ENCODE results near the gene JAKMIP3.

Gene JAKMIP3

DNA sequence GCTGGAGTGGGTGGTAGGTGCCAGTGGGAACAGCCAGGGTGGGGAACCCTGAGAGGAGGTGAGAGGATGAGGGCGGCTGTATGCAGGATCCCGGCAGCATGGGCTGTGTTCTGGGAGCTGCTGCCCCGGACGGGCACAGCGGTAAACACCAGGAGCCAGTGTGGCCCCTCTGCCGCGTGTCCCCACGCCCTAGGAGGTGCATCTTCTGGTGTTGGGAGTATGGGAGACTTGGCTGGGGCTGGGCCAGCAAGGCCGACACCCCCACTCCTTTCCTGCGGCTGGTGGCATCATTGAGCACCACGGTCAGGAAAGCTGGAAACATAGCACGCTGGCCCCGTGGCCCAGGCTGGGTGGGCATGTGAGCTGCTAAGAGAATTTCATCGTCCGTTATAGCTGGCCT is 24.4 kb upstream of the JAKMIP3 start:
- in situ Hi-C loops (cut with MboI; ENCODE audit: low sequenced_read_pairs): no loop called here

DNA sequence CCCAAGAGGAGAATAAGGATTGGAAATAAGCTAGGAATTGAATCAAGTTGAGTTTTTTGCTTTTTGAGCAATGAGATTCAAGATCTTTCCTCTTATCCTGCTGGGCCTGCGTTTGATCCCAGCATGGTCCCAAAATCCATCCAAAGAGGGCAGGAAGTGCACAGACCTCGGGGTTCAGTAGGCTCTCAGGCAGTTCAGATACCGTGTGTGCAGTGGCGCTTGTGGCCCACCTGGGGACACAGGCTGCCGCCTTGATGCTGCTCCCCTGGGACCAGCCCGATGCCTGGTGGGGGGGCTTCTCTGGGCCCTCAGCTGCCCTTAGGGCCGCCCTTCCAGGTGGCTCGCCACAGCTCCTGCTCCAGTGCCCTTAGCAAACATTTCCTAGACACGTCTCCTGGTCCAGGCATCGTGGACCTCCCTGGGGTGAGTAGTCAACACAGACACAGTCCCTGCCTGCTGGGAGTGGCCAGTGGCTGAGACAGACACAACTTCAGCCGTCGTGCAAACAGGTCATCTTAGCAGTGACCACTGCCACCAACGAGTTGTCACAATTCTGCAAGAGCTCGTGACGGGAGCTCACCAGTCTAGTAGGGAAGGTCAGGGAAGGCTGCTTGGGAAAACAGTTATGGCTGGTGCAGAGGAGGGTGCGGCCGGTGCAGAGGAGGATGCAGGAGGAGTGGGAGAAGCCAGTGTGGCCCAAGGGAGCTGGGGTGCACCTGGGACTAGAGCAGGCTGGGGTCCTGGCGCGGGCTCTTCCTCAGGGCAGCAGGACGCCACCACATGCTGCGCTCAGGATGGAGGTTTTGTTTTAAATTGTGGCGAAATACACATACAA is 21.7 kb upstream of the JAKMIP3 start:
- in situ Hi-C loops (cut with MboI; ENCODE audit: low sequenced_read_pairs): no loop called here

DNA sequence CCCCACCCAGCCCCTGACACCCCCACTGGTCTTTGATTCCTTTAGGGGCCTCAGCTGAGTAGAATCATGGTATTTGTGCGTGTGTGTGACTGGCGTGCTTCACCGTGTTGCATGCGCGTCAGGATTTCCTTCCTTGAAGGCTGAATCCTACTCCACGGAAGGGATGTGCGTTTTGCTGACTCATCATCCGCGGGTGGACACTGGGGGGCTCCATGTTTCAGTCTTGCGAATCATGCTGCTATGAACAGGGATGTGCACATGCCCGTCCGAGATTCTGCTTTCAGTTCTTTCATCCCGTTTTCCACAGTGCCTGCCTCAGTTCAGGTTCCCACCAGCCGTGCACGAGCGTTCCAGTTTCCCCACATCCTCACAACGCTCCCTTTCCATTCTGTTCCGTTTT is 20.9 kb upstream of the JAKMIP3 start:
- in situ Hi-C loops (cut with MboI; ENCODE audit: low sequenced_read_pairs): no loop called here

DNA sequence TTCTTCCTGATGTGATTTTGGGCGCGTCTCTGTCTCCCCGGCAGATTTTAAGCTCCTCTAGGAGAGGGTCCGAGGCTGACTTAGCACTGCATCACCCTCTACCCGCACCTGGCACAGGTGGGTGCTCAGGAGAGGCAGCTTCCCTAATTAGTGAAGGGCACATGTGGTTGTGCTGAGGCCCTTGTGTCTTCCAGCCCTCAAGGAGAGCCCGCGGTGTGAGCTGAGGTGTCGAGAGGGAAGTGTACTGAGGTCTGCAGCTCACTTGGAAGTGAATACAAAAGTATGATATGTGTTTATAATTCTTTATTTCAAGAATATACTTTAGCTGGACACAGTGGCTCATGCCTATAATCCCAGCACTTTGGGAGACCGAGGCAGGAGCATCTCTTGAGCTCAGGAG is 20.4 kb upstream of the JAKMIP3 start:
- in situ Hi-C loops (cut with MboI; ENCODE audit: low sequenced_read_pairs): no loop called here

DNA sequence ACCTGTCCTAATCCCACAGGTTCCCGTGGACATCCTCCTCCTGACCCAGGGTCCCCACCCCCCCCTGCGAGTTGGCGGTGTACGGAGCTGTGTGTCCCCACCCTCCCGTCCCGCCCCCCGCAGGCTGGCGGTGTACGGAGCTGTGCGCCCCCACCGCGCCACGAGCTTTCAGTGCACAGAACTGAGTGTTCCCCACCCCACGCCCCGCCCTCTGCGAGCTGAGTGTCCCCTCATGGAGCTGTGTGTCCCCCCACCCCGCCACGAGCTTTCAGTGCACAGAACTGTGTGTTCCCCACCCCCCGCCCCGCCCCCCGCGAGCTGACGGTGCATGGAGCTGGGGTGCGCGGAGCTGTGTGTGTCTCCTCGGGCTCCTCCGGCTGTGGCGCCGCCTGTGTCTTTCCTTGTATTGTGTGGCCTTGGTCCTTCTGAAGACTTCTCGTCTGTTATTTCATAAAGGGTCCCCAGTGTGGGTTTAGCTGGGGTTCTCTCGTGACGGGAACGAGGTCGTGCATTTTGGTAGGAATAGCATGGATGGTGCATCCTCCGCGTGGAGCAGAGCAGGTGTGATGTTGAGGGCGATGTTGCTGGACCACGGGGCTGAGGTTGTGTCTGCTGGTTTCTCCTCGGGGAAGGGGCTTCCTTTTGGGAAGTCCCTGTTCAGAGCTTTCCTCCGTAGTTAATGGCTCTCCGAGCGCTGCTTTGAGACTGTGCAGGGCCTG is 18.0 kb upstream of the JAKMIP3 start:
- in situ Hi-C loops (cut with MboI; ENCODE audit: low sequenced_read_pairs): no loop called here

DNA sequence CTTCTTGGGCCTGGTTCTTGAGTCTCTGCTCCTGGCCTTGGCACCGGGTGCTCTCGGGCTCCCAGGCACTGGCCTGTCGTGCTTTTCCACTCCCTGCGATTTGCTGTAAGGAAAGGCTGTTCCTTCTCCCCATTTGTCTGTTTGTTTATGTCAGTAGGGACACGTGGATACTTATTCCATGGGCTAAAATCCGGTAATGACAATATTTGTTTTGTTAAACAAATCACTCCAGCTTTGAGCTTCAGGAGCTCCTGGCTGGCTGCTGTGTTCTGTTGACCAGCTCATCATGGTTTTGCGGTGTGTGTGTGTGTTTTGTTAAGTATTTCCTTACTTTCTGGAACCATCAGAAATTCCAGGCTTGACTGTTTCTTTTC is 17.5 kb upstream of the JAKMIP3 start:
- in situ Hi-C loops (cut with MboI; ENCODE audit: low sequenced_read_pairs): no loop called here

DNA sequence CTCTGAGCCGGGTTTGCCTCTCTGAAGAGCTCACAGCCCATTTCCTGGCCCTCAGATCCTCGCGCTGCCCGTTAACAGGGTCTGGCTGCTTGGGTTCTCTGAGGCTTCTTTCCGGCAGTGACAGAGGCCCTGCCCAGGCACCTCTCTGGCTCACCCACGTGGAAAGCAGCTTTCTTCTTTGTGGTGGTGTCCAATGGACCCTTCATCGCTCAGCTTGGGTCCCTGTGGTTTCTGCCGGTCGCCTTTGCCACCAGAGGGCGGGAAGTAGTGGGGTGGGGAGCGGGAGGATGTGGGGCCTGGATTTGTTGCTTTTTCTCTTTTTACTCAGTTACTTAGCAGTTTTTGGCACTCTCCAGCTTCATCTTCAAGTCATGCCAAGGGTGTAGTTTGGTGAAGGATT is 15.6 kb upstream of the JAKMIP3 start:
- in situ Hi-C loops (cut with MboI; ENCODE audit: low sequenced_read_pairs): no loop called here

DNA sequence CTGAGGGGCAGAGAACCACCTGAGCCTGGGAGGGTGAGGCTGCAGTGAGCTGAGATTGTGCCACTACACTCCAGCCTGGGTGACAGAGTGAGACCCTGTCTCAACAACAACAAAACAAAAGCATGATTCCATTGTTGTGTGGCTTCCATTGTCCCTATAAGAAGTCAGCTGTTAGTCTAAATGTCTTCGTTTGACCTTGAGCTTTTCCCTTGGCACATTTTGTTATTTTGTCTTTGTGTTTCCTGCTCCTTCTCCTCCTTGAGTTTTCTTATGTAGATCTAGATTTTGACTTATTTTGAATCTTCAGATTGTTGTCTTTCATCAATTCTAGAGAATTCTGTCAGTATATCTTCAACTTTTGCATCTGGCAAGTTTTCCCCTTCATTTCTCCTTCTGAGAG is 13.6 kb upstream of the JAKMIP3 start:
- in situ Hi-C loops (cut with MboI; ENCODE audit: low sequenced_read_pairs): no loop called here

DNA sequence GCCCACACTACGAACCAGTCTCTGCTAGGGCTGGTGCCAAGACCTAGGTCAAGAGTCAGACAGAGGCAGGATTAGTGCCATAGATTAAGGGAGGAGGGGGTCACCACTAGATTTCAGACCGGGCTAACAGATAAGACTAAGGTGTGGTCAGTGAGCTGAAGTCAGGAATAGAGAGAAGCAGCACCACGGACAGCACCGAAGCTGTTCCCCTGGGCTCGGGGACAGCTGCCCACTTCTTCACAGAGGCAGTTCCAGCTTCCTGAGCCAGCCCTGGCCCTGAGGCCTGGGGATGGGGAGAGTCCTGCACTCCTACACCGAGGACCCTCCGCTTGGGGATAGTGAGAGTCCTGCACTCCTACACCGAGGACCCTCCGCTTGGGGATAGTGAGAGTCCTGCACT is 11.2 kb upstream of the JAKMIP3 start:
- in situ Hi-C loops (cut with MboI; ENCODE audit: low sequenced_read_pairs): no loop called here

DNA sequence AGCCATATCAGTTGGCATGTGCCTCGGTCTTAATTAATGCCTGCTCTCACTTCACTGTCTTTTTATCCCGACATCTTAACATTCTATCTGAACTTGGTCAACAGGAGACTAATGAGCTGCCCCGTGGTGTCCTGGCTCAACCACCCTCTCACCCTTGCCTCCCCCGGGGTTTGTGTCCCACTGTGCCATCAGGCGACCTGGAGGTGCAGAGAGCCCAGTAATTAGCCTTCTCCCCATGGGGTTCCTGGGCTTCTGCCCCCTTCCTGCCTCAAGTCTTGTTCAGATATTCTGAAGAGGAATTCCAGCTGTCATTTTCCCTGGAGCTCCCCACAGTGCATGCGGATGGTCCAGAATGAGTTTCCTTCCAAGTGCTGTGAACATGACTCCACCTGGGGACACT is 10.1 kb upstream of the JAKMIP3 start:
- in situ Hi-C loops (cut with MboI; ENCODE audit: low sequenced_read_pairs): no loop called here

DNA sequence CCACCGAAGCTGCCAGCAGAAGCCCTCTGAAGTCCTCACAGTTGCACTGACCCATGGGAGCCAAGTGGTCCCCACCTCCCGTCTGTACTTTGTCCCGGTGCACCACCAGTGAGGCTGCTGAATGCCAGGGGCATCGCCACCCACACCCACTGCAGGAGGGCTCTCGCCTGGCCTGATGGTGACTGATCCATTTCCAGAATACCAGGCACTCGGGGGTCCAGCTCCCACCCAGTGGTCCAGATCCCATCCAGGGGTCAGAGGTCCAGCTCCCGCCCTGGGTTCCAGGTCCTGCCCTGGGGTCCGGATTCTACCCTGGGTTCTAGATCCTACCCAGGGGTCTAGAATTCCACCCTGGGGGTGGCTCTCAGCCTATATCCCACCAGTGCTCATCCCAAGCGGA is 9.1 kb upstream of the JAKMIP3 start:
- in situ Hi-C loops (cut with MboI; ENCODE audit: low sequenced_read_pairs): no loop called here

DNA sequence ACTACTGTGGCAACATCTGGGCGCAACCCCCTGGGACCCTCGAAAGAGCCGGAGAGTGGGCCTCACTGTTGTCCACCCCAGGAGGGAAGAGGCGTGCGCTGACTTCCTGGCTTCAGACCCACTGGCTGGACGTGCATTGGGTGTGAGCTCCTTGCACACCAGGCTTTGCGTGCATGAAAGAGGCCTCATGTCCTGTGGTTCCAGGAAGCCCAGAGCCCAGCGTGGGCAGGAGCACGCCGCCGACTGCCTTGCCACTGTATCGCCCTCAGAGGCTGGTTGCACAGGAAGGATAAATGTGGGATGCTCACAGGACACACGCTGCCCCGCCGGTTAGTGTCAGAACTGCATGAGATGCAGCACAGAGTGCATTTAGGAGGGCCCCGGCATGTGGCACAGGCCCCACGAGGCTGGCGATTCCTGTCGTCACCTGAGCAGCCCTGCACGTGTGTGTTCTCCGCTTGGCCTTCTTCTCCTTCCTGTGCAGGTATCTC is 8.5 kb upstream of the JAKMIP3 start:
- in situ Hi-C loops (cut with MboI; ENCODE audit: low sequenced_read_pairs): no loop called here

DNA sequence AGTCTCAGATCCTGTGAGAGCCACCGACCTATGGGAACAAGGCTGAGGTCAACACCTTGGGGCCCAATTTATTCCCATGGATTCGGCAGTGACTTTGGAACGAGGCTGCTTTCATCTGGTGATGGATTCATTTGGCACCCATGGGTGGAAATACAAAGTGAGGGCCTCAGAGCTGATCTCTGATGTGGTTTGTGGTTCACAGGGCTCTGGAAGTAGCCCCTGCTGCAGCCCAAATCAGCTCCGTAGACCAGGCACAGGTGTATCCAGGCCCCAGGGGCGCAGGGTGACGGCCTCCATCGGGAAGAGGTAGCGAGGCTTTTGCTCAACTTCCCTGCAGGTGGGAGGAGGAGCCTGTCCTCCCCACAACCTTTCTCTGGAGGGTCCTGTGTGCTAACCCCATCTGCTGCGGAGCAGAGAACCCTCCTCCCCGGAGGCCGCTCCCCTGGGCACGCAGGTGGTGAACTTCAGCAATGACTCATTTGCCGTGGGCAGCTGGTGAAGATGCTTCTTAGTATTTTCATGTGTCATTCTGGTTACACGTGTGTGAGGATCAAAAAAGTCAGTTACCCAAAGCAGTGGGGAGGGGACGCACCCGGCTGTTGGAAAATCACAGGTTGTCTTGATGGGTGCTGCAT is 7.5 kb upstream of the JAKMIP3 start:
- in situ Hi-C loops (cut with MboI; ENCODE audit: low sequenced_read_pairs): no loop called here

DNA sequence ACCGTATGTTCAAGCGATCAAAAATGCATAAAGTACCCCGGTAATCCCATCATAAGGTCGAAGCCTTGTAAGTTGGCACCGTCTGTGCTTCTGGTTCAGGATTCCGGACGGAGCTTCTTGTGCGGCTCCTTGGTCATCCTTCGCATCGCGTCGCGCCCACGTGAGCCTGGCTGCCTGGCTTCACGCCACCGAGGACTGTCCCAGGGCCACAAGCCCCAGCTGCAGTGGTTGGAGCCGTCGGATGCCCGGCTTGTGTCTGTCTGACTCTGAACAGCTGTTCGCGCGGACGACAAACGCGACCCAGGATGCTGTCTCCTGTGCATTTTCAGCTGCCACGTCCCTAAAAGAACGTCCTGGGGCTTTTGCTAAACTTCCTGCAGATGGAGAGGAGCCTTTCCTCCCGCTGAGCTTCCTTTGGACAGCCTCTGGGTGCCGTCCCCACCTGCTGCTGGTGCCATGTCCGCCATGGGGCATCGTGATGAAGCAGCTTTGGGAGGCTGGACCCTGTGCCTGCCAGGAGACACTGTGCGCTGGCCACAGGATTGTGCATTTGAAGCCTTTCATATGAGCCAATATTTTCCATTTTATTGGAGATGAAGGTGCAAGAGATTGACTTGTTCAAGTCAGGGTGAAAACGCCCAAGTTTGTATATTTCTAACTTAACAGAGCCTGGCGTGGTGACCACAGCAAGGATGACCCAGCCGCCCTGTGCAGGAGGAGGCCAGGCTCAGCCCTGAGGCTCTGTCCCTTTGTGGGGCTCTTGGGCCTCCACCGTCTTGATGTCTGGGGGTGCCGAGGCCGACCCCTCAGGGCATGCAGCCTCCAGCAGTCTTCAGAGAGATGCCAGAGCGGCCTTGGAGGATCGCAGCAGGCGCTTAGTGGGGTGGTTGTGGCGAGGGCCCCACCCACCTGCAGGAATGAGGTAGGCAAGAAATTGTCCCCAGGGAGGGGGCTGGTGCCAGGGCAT is 6.7 kb upstream of the JAKMIP3 start:
- in situ Hi-C loops (cut with MboI; ENCODE audit: low sequenced_read_pairs): no loop called here

DNA sequence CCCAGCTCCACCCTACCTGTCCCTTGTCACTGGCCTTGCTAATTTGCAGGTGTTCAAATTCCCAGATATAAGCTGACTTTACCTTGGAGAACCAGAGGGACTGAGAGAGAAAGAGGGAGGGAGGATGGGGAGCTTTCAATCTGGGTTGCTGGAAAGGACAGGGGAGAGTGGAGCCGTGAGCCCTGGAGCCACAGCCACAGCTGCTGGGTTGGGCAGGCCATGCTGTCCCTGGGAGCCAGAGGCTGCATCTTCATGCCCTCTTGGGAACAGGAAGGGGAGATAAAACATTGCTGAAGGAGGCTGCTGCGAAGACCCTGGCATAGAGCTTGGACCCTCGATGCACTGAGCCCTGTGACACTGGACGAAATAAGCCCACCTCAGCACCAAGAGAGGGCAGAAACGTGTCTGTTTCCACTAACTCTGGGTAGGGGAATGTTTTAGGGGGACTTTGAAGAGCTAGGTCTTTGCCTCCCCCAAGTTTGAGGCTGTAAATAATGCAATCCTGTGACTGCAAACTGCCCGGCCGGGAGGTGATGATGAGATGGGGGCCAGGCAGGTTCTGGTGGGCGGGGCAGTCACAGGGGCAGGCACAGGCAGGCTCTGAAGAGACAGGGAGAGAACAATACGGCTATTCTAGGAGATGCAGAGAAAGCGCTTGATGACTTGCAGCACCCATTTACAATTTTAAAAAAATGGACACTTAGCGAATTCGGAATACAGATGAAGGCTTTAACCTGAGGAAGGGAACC is 5.8 kb upstream of the JAKMIP3 start:
- in situ Hi-C loops (cut with MboI; ENCODE audit: low sequenced_read_pairs): no loop called here

DNA sequence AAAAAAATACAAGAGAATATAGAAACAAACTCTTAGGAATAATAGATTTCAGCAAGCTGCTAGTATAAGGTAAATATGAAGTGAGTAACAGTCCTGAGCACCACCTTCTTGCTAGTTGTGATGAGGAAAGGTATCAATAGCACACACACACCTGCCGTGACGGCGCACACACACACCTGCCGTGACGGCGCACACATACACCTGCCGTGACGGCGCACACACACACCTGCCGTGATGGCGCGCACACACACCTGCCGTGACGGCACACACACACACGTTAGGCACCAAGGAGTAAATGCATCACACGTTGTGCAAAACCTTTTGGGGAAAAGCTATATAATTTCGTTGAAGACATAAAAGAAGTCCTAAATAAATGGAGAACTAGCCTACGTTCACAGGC is 4.7 kb upstream of the JAKMIP3 start:
- in situ Hi-C loops (cut with MboI; ENCODE audit: low sequenced_read_pairs): no loop called here

DNA sequence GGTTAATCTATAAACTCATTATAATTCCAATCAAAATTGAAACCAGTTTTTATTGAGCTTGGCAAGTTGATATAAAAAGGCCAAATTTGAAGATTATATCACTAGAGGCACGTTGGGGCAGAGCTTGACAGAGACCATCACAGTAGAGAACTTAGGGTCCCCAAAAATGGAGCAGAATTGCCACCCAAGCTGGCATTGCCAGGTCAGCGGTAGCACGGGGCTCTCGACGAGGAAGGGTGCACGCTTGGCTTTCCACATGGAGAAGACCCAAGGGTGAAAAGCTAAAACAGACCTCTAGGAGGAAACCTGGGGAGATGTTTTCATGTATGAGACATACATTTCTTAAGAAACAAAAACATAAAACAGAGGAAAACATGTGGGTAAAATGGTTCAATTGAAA is 4.3 kb upstream of the JAKMIP3 start:
- in situ Hi-C loops (cut with MboI; ENCODE audit: low sequenced_read_pairs): no loop called here

DNA sequence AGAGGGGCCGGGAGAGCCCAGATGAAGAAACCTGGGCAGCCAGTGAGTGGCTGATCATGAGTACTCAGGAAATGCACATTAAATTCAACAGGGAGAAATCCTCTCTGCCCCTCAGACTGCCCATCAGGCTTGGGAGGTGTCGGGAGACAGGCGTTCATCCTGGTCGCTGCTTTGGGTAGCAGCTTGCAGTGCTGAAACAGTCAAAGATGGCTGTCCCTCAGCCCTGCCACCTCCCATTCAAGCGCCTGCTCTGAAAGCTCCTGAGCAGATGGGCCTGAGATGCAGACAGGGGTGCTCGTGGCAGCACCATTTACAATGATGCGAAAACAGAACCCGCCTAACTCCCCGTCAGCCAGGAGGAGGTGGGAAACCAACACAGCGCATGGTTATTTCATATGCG is 3.6 kb upstream of the JAKMIP3 start:
- in situ Hi-C loops (cut with MboI; ENCODE audit: low sequenced_read_pairs): no loop called here

DNA sequence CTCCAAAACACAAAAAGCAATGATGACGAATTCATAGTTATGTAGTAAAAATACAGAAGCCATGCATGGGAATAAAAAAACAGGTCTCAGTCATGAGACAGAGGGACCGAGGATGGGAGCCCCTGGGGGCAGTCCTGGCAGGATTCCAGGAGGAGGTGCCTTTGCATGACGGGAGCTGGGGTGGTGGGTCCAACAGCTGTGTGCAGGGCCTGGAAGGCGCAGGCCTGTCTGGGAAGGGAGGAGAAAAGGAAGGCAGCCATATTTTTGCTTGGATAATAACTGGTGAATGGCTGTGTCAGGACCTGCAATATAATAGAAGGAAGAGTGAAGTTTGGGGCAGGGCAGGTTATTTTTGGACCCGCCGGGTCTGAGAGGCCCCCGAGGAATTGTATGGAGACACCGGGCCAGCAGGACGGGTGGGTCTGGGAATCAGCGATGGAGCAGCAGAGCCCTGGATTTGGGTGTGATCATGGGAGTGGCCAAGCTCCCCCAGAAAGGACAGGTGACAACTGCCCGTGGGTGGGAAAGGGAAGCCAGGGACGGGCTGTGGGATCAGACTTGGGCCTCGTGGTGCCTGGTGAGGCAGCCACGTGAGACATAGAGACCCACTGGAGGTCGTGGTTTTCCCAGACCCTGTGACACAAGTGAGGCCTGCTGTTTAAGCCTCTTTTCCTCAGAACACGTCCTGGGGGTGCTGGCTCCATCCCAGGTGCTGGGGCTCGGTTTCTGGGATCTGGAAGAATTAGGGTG is 2.9 kb upstream of the JAKMIP3 start:
- in situ Hi-C loops (cut with MboI; ENCODE audit: low sequenced_read_pairs): no loop called here

Data from HL-60/S4 treated with phorbol 12-myristate 13-acetate at 8.2 ng/mL for 4 days and 3 days (cell line).